Kidney (tissue), 14 donors: ENCODE data around the gene TMEM131. TPM values are rescaled to one million over a fixed set of nuclear protein-coding genes. Genes with fewer than 3 reads are reported as not detected.

Source experiments
- DNase-seq, 5 donors: peaks; one replicate each; pipeline ENCODE4 v3.0.0-alpha.2; 2013 to 2020
- FAIRE-seq: peaks from 2 replicates; lab custom pipeline; 2012; peaks lifted over from hg19 to GRCh38; lab: Jason Lieb, UNC
- H3K27ac ChIP-seq, 2 donors: one replicate each; pipeline ENCODE4 v1.7.0; 2013; ENCODE audit warnings: low read depth in 2 of 2, low read length in 2 of 2, inconsistent platforms in 1 of 2
- H3K27me3 ChIP-seq: one replicate; pipeline ENCODE4 v1.7.1; 2013; ENCODE audit warnings: low read length, inconsistent platforms; ENCODE audit not compliant: control insufficient read depth, insufficient read depth
- H3K36me3 ChIP-seq, 3 donors: one replicate each; pipeline versions ENCODE4 v1.7.0 to v1.7.1; 2013; ENCODE audit warnings: low read length in 3 of 3, control low read depth in 1 of 3, inconsistent platforms in 1 of 3; ENCODE audit not compliant: insufficient read depth in 3 of 3, control insufficient read depth in 2 of 3
- H3K4me1 ChIP-seq, 3 donors: one replicate each; pipeline versions ENCODE4 v1.7.0 to v1.7.1; 2013; ENCODE audit warnings: low read length in 3 of 3, inconsistent platforms in 1 of 3, low read depth in 1 of 3; ENCODE audit not compliant: control insufficient read depth in 2 of 3, insufficient read depth in 2 of 3
- H3K4me3 ChIP-seq, 3 donors: one replicate each; pipeline versions ENCODE4 v1.7.0 to v1.8.1; 2013; ENCODE audit warnings: low read length in 3 of 3, control low read depth in 1 of 3, inconsistent platforms in 1 of 3
- H3K9ac ChIP-seq, 3 donors: one replicate each; pipeline versions ENCODE4 v1.7.0 to v1.7.1; 2013; ENCODE audit warnings: low read length in 3 of 3, control low read depth in 1 of 3, inconsistent platforms in 1 of 3
- H3K9me3 ChIP-seq, 3 donors: one replicate each; pipeline versions ENCODE4 v1.7.0 to v1.7.1; 2013; ENCODE audit warnings: low read length in 3 of 3, control low read depth in 1 of 3, inconsistent platforms in 1 of 3; ENCODE audit not compliant: control insufficient read depth in 2 of 3, insufficient read depth in 1 of 3
- intact Hi-C: fragments of 100-400 bp; cut with DNase I; formaldehyde crosslinking; loops from one replicate; pipeline ENCODE4 v1.11.1; 2022
- polyA plus RNA-seq: library from polyadenylated mRNA; stranded (reverse); fragments of 350-450 nt; fragmentation: Illumina TruSeq; extraction: RNeasy Lipid Tissue Mini Kit (QIAGEN cat#74804); gene quantifications from one replicate; pipeline ENCODE4 v1.2.3, GENCODE V29; 2014; ENCODE audit warnings: low read depth, low replicate concordance; ENCODE audit not compliant: insufficient read depth
- total RNA-seq: library from RNA; stranded (reverse); fragmentation: NEBNext Ultra II Directional; extraction: Animal tissue kit (Norgen Biotek cat#: 25700); gene quantifications from one replicate; pipeline ENCODE4 v1.2.1, GENCODE V29; 2021
- TF ChIP-seq, protein P1 (sequence below): IDR thresholded peaks from 3 replicates; pipeline ENCODE4 v1.5.1; 2012; ENCODE audit warnings: mild to moderate bottlenecking, moderate library complexity, borderline replicate concordance; ENCODE audit not compliant: insufficient read depth; ENCODE audit errors: extremely low read depth
- donor health status: control.
- donor health status: control.
- donor health status: control.
- donor health status: control.
- donor health status: control.
- donor health status: DM: yes; HTN: yes; CAD: no.
- donor health status: Normal renal cell carcinoma (clear cell type).

TMEM131 gene
- total and polyA plus RNA-seq, 2 donors from 2014 or later, result 8.0 to 38.4 TPM

DNA sequence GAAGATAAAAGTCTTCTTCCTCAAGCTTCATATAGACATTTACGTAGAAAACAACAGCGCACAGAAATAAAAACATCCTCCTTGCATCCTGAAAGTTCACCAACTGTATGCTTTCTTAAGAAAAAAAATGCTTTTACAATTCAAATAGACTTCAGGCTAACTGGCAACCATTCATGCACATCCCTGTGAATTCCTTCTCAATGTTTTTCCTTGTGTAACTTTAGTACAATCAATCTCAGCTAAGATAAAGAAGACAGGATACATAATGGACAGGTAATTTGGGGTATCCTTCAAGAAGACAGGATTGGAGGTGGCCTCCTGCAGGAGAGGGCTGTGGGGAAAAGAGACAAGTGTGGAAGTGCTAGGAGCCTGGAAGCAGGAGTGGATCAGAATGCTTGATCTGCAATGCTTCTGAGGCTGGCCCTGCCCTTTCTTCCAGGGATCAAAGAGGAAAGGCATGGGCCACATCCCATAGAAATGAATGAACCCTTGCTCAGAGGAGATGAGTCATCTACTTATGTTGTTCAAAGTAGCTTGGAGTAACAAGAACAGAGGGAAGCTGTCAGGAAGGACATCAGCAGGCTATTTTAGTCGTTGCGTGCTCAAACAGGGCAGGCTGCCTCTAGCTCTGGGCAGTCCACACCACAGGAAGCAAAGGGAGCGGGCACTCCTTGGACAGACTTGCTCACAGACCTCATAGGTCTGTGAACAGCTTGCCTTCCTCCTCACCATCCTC lies 126.6 kb downstream of the TMEM131 start:
- Histone ChIP-seq H3K27me3 (no peaks in the 10 kb centered on the region), H3K27ac (no peak overlapping the region), H3K4me3 (no peak overlapping the region), H3K36me3 (no peaks in the 10 kb centered on the region), H3K9me3 (no peaks in the 10 kb centered on the region), H3K4me1 (peaks cover 0 to 16% (median 14%) of the 10 kb centered on the region in 3 donors), H3K9ac (no peak overlapping the region)
- DNase-seq, result no peak
- TF ChIP-seq, protein P1, sequence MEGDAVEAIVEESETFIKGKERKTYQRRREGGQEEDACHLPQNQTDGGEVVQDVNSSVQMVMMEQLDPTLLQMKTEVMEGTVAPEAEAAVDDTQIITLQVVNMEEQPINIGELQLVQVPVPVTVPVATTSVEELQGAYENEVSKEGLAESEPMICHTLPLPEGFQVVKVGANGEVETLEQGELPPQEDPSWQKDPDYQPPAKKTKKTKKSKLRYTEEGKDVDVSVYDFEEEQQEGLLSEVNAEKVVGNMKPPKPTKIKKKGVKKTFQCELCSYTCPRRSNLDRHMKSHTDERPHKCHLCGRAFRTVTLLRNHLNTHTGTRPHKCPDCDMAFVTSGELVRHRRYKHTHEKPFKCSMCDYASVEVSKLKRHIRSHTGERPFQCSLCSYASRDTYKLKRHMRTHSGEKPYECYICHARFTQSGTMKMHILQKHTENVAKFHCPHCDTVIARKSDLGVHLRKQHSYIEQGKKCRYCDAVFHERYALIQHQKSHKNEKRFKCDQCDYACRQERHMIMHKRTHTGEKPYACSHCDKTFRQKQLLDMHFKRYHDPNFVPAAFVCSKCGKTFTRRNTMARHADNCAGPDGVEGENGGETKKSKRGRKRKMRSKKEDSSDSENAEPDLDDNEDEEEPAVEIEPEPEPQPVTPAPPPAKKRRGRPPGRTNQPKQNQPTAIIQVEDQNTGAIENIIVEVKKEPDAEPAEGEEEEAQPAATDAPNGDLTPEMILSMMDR, result no peak
- no peak for FAIRE-seq
- intact Hi-C loops, result no loop called here

DNA sequence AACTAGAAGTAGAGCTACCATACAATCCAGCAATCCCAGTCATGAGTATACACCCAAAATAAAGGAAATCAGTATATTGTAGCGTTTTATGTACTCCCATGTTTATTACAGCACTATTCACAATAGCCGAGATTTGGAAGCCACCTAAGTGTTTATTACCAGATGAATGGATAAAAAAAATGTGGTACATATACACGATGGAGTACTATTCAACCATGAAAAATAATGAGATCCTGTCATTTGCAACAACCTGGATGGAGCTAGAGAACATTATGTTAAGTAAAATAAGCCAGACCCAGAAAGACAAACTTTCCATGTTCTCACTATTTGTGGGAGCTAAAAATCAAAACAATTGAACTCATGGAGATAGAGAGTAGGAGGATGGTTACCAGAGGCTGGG lies 131.9 kb downstream of the TMEM131 start:
- no peaks in the 10 kb centered on the region for H3K27me3 ChIP-seq
- no peak for FAIRE-seq
- no peak for DNase-seq
- intact Hi-C loops, result no loop called here
- no peak overlapping the region for H3K9ac ChIP-seq
- H3K27ac ChIP-seq, result no peak overlapping the region
- TF ChIP-seq, protein P1, result no peak
- H3K4me3 ChIP-seq, result no peak overlapping the region
- H3K9me3 ChIP-seq, result no peaks in the 10 kb centered on the region
- H3K4me1 ChIP-seq, result peaks cover 0 to 3% (median under 1%) of the 10 kb centered on the region in 3 donors
- H3K36me3 ChIP-seq, result no peaks in the 10 kb centered on the region

DNA sequence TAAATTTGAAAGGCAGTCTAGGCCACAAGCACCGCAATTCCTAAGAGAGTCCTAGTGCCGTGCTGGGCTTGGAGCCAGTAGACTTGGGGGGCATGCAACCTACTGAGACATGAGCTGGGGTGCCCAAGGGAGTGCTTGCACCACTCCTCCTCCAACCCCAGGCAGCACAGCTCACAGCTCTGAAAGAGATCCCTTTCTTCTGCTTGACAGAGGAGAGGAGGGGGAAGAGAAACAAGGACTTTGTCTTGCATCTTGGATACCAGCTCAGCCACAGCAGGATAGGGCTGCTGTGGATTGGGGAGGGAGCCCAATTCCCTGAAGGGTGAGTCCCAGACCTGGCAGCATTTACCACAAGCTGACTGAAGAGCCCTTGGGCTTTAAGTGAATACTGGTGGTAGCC lies 134.6 kb downstream of the TMEM131 start:
- intact Hi-C loops, result no loop called here
- DNase-seq (no peak), FAIRE-seq (no peak)
- TF ChIP-seq, protein P1, result no peak
- Histone ChIP-seq H3K27ac (no peak overlapping the region), H3K9ac (no peak overlapping the region), H3K36me3 (peaks cover 0 to 4% (median 0%) of the 10 kb centered on the region in 3 donors), H3K27me3 (no peaks in the 10 kb centered on the region), H3K4me1 (no peaks in the 10 kb centered on the region), H3K9me3 (no peaks in the 10 kb centered on the region), H3K4me3 (no peak overlapping the region)
